WTC11 (cell line): ENCODE measurements around the gene AFM.

Source experiments
- IRF2 ChIP-seq: sonication (generic); formaldehyde crosslinking; IDR thresholded peaks from 2 replicates; pipeline ENCODE4 v1.8.0; 2022; ENCODE audit warnings: low read depth, missing genetic modification reagents, borderline replicate concordance
- OVOL2 ChIP-seq: fragments of 250-450 bp; sonication (Bioruptor Pico); IDR thresholded peaks from 2 replicates; pipeline ENCODE4 v1.9.0; 2021; ENCODE audit warnings: mild to moderate bottlenecking, borderline replicate concordance
- TCF7 ChIP-seq: sonication (generic); formaldehyde crosslinking; IDR thresholded peaks from 2 replicates; pipeline ENCODE4 v1.8.0; 2022; ENCODE audit warnings: mild to moderate bottlenecking, low read depth, missing genetic modification reagents, moderate library complexity
- TF ChIP-seq, protein P1 (sequence below): fragments of 200-600 bp; IDR thresholded peaks from 2 replicates; pipeline ENCODE4 v1.8.0; 2022; ENCODE audit warnings: antibody characterized with exemption
- TF ChIP-seq, protein P2 (sequence below): sonication (generic); formaldehyde crosslinking; IDR thresholded peaks from 2 replicates; pipeline ENCODE4 v1.8.0; 2022; ENCODE audit warnings: mild to moderate bottlenecking, missing genetic modification reagents
- TF ChIP-seq, protein P3 (sequence below): sonication (generic); formaldehyde crosslinking; IDR thresholded peaks from 2 replicates; pipeline ENCODE4 v1.8.1; 2022; ENCODE audit warnings: mild to moderate bottlenecking, moderate library complexity, missing genetic modification reagents
- TF ChIP-seq, protein P4 (sequence below): sonication (generic); formaldehyde crosslinking; IDR thresholded peaks from 2 replicates; pipeline ENCODE4 v1.8.1; 2023; ENCODE audit warnings: mild to moderate bottlenecking, missing genetic modification reagents, moderate library complexity

DNA sequence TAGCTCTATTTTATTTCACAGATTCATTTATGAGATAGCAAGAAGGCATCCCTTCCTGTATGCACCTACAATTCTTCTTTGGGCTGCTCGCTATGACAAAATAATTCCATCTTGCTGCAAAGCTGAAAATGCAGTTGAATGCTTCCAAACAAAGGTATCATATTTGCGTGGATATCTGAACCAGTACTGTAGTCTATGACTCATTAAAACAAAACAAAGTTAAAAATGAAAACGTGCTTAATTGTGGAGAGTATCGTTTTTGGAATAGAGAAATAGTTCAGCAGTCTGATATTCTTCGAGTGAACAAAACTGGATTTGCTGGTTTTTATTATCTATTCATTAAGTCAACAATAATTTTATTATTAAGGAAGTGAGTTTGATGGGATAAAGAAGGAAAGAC lies 39.3 kb upstream of the AFM start:
- TF ChIP-seq, protein P1, sequence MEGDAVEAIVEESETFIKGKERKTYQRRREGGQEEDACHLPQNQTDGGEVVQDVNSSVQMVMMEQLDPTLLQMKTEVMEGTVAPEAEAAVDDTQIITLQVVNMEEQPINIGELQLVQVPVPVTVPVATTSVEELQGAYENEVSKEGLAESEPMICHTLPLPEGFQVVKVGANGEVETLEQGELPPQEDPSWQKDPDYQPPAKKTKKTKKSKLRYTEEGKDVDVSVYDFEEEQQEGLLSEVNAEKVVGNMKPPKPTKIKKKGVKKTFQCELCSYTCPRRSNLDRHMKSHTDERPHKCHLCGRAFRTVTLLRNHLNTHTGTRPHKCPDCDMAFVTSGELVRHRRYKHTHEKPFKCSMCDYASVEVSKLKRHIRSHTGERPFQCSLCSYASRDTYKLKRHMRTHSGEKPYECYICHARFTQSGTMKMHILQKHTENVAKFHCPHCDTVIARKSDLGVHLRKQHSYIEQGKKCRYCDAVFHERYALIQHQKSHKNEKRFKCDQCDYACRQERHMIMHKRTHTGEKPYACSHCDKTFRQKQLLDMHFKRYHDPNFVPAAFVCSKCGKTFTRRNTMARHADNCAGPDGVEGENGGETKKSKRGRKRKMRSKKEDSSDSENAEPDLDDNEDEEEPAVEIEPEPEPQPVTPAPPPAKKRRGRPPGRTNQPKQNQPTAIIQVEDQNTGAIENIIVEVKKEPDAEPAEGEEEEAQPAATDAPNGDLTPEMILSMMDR = no peak
- TF ChIP-seq OVOL2 (CRISPR knock-in tag) (no peak), TCF7 (CRISPR knock-in tag) (no peak), IRF2 (CRISPR knock-in tag) (no peak)
- TF ChIP-seq, protein P2, sequence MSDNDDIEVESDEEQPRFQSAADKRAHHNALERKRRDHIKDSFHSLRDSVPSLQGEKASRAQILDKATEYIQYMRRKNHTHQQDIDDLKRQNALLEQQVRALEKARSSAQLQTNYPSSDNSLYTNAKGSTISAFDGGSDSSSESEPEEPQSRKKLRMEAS = no peak
- TF ChIP-seq, protein P3, sequence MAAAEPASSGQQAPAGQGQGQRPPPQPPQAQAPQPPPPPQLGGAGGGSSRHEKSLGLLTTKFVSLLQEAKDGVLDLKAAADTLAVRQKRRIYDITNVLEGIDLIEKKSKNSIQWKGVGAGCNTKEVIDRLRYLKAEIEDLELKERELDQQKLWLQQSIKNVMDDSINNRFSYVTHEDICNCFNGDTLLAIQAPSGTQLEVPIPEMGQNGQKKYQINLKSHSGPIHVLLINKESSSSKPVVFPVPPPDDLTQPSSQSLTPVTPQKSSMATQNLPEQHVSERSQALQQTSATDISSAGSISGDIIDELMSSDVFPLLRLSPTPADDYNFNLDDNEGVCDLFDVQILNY = no peak
- TF ChIP-seq, protein P4, sequence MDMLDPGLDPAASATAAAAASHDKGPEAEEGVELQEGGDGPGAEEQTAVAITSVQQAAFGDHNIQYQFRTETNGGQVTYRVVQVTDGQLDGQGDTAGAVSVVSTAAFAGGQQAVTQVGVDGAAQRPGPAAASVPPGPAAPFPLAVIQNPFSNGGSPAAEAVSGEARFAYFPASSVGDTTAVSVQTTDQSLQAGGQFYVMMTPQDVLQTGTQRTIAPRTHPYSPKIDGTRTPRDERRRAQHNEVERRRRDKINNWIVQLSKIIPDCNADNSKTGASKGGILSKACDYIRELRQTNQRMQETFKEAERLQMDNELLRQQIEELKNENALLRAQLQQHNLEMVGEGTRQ (CRISPR knock-in tag) = no peak
